H1 (cell line): Measurements from ENCODE around the gene SMAGP. TPM values are rescaled to one million over a fixed set of nuclear protein-coding genes. Genes with fewer than 3 reads are reported as not detected.

Experiments
- CTCF ChIA-PET: fragments of 300-600 bp; sonication (Branson Sonifier 250); formaldehyde crosslinking; loops from one replicate; lab custom pipeline; 2021; ENCODE audit not compliant: partially characterized antibody; lab: Charles Lee
- POLR2A ChIA-PET: fragments of 300-600 bp; sonication (Branson Sonifier 250); formaldehyde crosslinking; loops from one replicate; lab custom pipeline; 2021; ENCODE audit warnings: inconsistent platforms; ENCODE audit not compliant: partially characterized antibody; lab: Charles Lee
- DNase-seq, 2 experiments: peaks; one replicate each; pipeline versions ENCODE4 v3.0.0 to v3.0.0-alpha.2; 2010 to 2022; ENCODE audit warnings: low spot score in 2 of 2, low read depth in 1 of 2, mixed read lengths in 1 of 2
- FAIRE-seq: peaks from 2 replicates; lab custom pipeline; 2011; peaks lifted over from hg19 to GRCh38; lab: Jason Lieb, UNC
- H2AFZ ChIP-seq: 2 replicates; pipeline ENCODE4 v1.8.1; 2012; ENCODE audit warnings: low read length, inconsistent platforms
- H2AK5ac ChIP-seq: 2 replicates; pipeline ENCODE4 v1.6.1; 2013; ENCODE audit warnings: low read depth, low read length
- H2BK120ac ChIP-seq: replicated peaks from 2 replicates; pipeline ENCODE3; 2013; ENCODE audit warnings: low read depth, low read length, inconsistent platforms
- H2BK12ac ChIP-seq: 2 replicates; pipeline ENCODE4 v1.6.1; 2013; ENCODE audit warnings: low read depth, low read length
- H2BK15ac ChIP-seq: 2 replicates; pipeline ENCODE4 v1.6.1; 2013; ENCODE audit warnings: low read length
- H2BK20ac ChIP-seq: 2 replicates; pipeline ENCODE4 v1.6.1; 2013; ENCODE audit warnings: low read length
- H2BK5ac ChIP-seq: 2 replicates; pipeline ENCODE4 v1.6.1; 2013; ENCODE audit warnings: low read depth, low read length
- H3K14ac ChIP-seq: 2 replicates; pipeline ENCODE4 v1.6.1; 2013; ENCODE audit warnings: inconsistent platforms; ENCODE audit not compliant: insufficient read length
- H3K18ac ChIP-seq: 2 replicates; pipeline ENCODE4 v1.6.1; 2013; ENCODE audit warnings: low read length; ENCODE audit errors: extremely low read depth
- H3K23ac ChIP-seq: 2 replicates; pipeline ENCODE4 v1.6.1; 2013; ENCODE audit warnings: inconsistent platforms; ENCODE audit not compliant: insufficient read length
- H3K23me2 ChIP-seq: 2 replicates; pipeline ENCODE4 v1.6.1; 2013; ENCODE audit warnings: low read depth, low read length
- H3K27ac ChIP-seq: 2 replicates; pipeline ENCODE4 v1.6.1; 2011; ENCODE audit warnings: low read depth, low read length, inconsistent platforms
- H3K27me3 ChIP-seq, 4 experiments: replicated peaks in 1 of 4; 1 replicate in 1 of 4; 2 replicates in 3 of 4; pipeline versions ENCODE4 v1.6.1 to v1.8.1; 2011 to 2013; ENCODE audit warnings: low read length in 3 of 4, mild to moderate bottlenecking in 3 of 4, inconsistent platforms in 2 of 4, mixed read lengths in 2 of 4, moderate library complexity in 1 of 4; ENCODE audit not compliant: control insufficient read depth in 3 of 4, insufficient read depth in 3 of 4; ENCODE audit errors: extremely low read depth in 1 of 4
- H3K36me3 ChIP-seq, 4 experiments: 2 replicates each; pipeline versions ENCODE4 v1.6.1 to v1.8.1; 2011 to 2013; ENCODE audit warnings: mild to moderate bottlenecking in 4 of 4, low read length in 3 of 4, moderate library complexity in 2 of 4, control low read depth in 1 of 4, inconsistent platforms in 1 of 4; ENCODE audit not compliant: insufficient read depth in 4 of 4, control insufficient read depth in 2 of 4
- H3K4ac ChIP-seq: replicated peaks from 2 replicates; pipeline ENCODE3; 2013; ENCODE audit warnings: low read length, low read depth, mixed read lengths, inconsistent platforms; ENCODE audit not compliant: insufficient read length
- H3K4me1 ChIP-seq, 4 experiments: replicated peaks in 1 of 4; 1 replicate in 1 of 4; 2 replicates in 3 of 4; pipeline versions ENCODE4 v1.6.1 to v1.8.1; 2011 to 2013; ENCODE audit warnings: low read length in 3 of 4, inconsistent platforms in 2 of 4, mixed read lengths in 1 of 4; ENCODE audit not compliant: insufficient read depth in 4 of 4, control insufficient read depth in 3 of 4
- H3K4me2 ChIP-seq, 2 experiments: 2 replicates each; pipeline versions ENCODE4 v1.6.1 to v1.8.1; 2011 to 2013; ENCODE audit warnings: low read depth in 2 of 2, low read length in 2 of 2, control low read depth in 1 of 2, inconsistent platforms in 1 of 2, mild to moderate bottlenecking in 1 of 2; ENCODE audit not compliant: insufficient read depth in 1 of 2
- H3K4me3 ChIP-seq, 4 experiments: fragments of 200-600, 300-600 bp in 1 of 4; sonication (generic), shearing (Covaris generic), sonication (Bioruptor Twin) in 1 of 4; 2 replicates each; pipeline versions ENCODE4 v1.5.1 to v1.8.1; 2011 to 2016; ENCODE audit warnings: low read length in 4 of 4, low read depth in 3 of 4, control low read depth in 2 of 4, inconsistent platforms in 2 of 4, mild to moderate bottlenecking in 2 of 4, mixed read lengths in 1 of 4, moderate library complexity in 1 of 4; ENCODE audit not compliant: insufficient read depth in 2 of 4; ENCODE audit errors: extremely low read depth in 1 of 4
- H3K56ac ChIP-seq: replicated peaks from 2 replicates; pipeline ENCODE3; 2013; ENCODE audit warnings: low read depth, mild to moderate bottlenecking, mixed read lengths, low read length, inconsistent platforms; ENCODE audit not compliant: insufficient read length
- H3K79me1 ChIP-seq: 2 replicates; pipeline ENCODE4 v1.6.1; 2013; ENCODE audit warnings: low read depth, low read length, control low read depth
- H3K79me2 ChIP-seq, 2 experiments: 2 replicates each; pipeline versions ENCODE4 v1.6.1 to v1.8.1; 2012 to 2013; ENCODE audit warnings: low read length in 2 of 2, mild to moderate bottlenecking in 2 of 2, inconsistent platforms in 1 of 2; ENCODE audit not compliant: insufficient read depth in 2 of 2, control insufficient read depth in 1 of 2
- H3K9ac ChIP-seq, 4 experiments: replicated peaks in 1 of 4; 1 replicate in 1 of 4; 2 replicates in 3 of 4; pipeline versions ENCODE4 v1.6.1 to v1.8.1; 2011 to 2013; ENCODE audit warnings: low read depth in 3 of 4, low read length in 3 of 4, control low read depth in 2 of 4, mild to moderate bottlenecking in 2 of 4, moderate library complexity in 2 of 4, inconsistent platforms in 1 of 4; ENCODE audit errors: extremely low read depth in 1 of 4
- H3K9me3 ChIP-seq, 2 experiments: 2 replicates each; pipeline versions ENCODE4 v1.6.1 to v1.8.1; 2012 to 2013; ENCODE audit warnings: mild to moderate bottlenecking in 2 of 2, moderate library complexity in 2 of 2, control low read depth in 1 of 2, inconsistent platforms in 1 of 2, low read depth in 1 of 2, low read length in 1 of 2, mixed read lengths in 1 of 2; ENCODE audit not compliant: insufficient read depth in 2 of 2
- H4K20me1 ChIP-seq, 2 experiments: replicated peaks in 1 of 2; 2 replicates each; pipeline versions ENCODE3 to v1.8.1; 2011 to 2013; ENCODE audit warnings: inconsistent platforms in 2 of 2, low read length in 2 of 2, mild to moderate bottlenecking in 1 of 2; ENCODE audit not compliant: insufficient read depth in 2 of 2, control insufficient read depth in 1 of 2
- H4K5ac ChIP-seq: 2 replicates; pipeline ENCODE4 v1.6.1; 2013; ENCODE audit warnings: low read length, low read depth, mixed read lengths, inconsistent platforms; ENCODE audit not compliant: insufficient read length
- H4K8ac ChIP-seq: 2 replicates; pipeline ENCODE4 v1.8.0; 2013; ENCODE audit warnings: mild to moderate bottlenecking, moderate library complexity, low read length, inconsistent platforms; ENCODE audit not compliant: insufficient read depth; ENCODE audit errors: extremely low read depth
- H4K91ac ChIP-seq: replicated peaks from 2 replicates; pipeline ENCODE3; 2013; ENCODE audit warnings: low read length, mixed read lengths, inconsistent platforms; ENCODE audit not compliant: insufficient read length
- BACH1 ChIP-seq: IDR thresholded peaks from 2 replicates; pipeline ENCODE4 v1.6.1; 2012; ENCODE audit warnings: low read length, improper control_type of control experiment
- CBX5 ChIP-seq: fragments of 300-800, 300-1000 bp; sonication (generic); IDR thresholded peaks from 2 replicates; pipeline ENCODE4 v1.7.1; 2016; ENCODE audit warnings: antibody characterized with exemption, low read length, low read depth
- MAX ChIP-seq: IDR thresholded peaks from 2 replicates; pipeline ENCODE4 v1.6.1; 2012; ENCODE audit warnings: inconsistent platforms
- WGBS, 2 experiments: shearing (Covaris generic) in 1 of 2; methylation state at CpG; one replicate each; pipeline versions ENCODE4 v1.1.6 to v1.1.7; 2013 to 2015; ENCODE audit warnings: low lambda C conversion rate in 2 of 2, mixed read lengths in 2 of 2, inconsistent platforms in 1 of 2, low coverage in 1 of 2, missing lambda C conversion rate in 1 of 2; ENCODE audit not compliant: insufficient replicate concordance in 2 of 2, insufficient coverage in 1 of 2, insufficient read length in 1 of 2; ENCODE audit errors: extremely low coverage in 1 of 2, missing lambda C conversion rate in 1 of 2; 5-methylcytosine and 5-hydroxymethylcytosine counted together
- polyA plus RNA-seq, 7 experiments: library from polyadenylated mRNA; depleted of rRNA in 3 of 7; stranded (reverse) in 5 of 7; unstranded in 2 of 7; fragments of >200 nt in 5 of 7; fragments of 200-250 nt in 2 of 7; gene quantifications; 1 replicate in 5 of 7; 2 replicates in 1 of 7; 4 replicates in 1 of 7; pipeline versions ENCODE4 v1.2.1 to v1.2.3, GENCODE V29; 2011 to 2013; ENCODE audit warnings: missing spikeins in 2 of 7, mixed read lengths in 2 of 7
- total RNA-seq: library from RNA; stranded (reverse); fragmentation: NEBNext Ultra II Directional; extraction: Animal tissue kit (Norgen Biotek cat#: 25700); gene quantifications from 2 replicates; pipeline ENCODE4 v1.2.1, GENCODE V29; 2021

SMAGP gene
- total and polyA plus RNA-seq, 2 of the 8 experiments (the other 6 are each of a cell fraction or from before 2014, with no cell fraction given), result 9.4 to 12.7 TPM

GRCh38 chr12:51214895-51215294 lies 55.3 kb downstream of the SMAGP start:
- no peak overlapping the region for H3K23ac ChIP-seq
- no peak overlapping the region for H3K18ac ChIP-seq
- H3K4me2 ChIP-seq, result no peak overlapping the region
- peaks cover 0 to 2% of the 10 kb centered on the region in 2 experiments; a peak in 1 of 4 replicates for H3K79me2 ChIP-seq
- H2AFZ ChIP-seq, result no peak overlapping the region
- H3K4me3 ChIP-seq, result no peak overlapping the region
- H2BK120ac ChIP-seq, result no peak overlapping the region
- H3K4ac ChIP-seq, result no peak overlapping the region
- 97% methylated on average over 5 of the region's 5 CpGs; no CpG with 5 or more reads in 1 of the 2 experiments for WGBS, 2 experiments
- ChIA-PET CTCF (interaction anchor here (0.6 to 1.4 kb wide), 4 partner anchors 15 to 56 kb away, joined by 3 to 4 read pairs (median 4); no protein-coding TSS in a partner anchor), POLR2A (interaction anchor here (0.6 to 2.2 kb wide), 3 partner anchors 25 to 132 kb away, joined by 3 to 6 read pairs (median 3); partner anchors contain the start of gene CSRNP2)
- DNase-seq, result no peak
- no peaks in the 10 kb centered on the region for H3K9me3 ChIP-seq
- no peak overlapping the region for H2BK15ac ChIP-seq
- no peak overlapping the region for H4K8ac ChIP-seq
- H3K36me3 ChIP-seq, result no peaks in the 10 kb centered on the region
- no peak overlapping the region for H4K5ac ChIP-seq
- H2BK20ac ChIP-seq, result no peak overlapping the region
- H4K20me1 ChIP-seq, result no peaks in the 10 kb centered on the region
- no peak for FAIRE-seq
- H3K23me2 ChIP-seq, result peaks cover 10% of the 10 kb centered on the region; the same call in 1 of the 2 replicates
- peaks cover 0 to 10% (median 7%) of the 10 kb centered on the region in 4 experiments; a peak in 5 of 7 replicates for H3K4me1 ChIP-seq
- no peaks in the 10 kb centered on the region; the same call in 1 of the 2 replicates for H3K79me1 ChIP-seq
- no peak overlapping the region for H3K14ac ChIP-seq
- no peaks in the 10 kb centered on the region for H3K27me3 ChIP-seq
- H2AK5ac ChIP-seq, result no peak overlapping the region
- no peak overlapping the region for H2BK12ac ChIP-seq
- no peak overlapping the region for H3K56ac ChIP-seq
- no peak overlapping the region for H3K9ac ChIP-seq
- no peak overlapping the region for H2BK5ac ChIP-seq
- H4K91ac ChIP-seq, result no peak overlapping the region
- H3K27ac ChIP-seq, result no peak overlapping the region
- TF ChIP-seq BACH1 (no peak), CBX5 (no peak), MAX (no peak)
